NCI-H1694 treated with DMSO at 0.1 percent for 48 hours (cell line): Measurements from ENCODE around the gene TTC22.
"Not testable (repeated sequence)": the region's sequence is repeated elsewhere in the genome, so short reads cannot be mapped to it uniquely, and the experiment has no call there.

Experiments used
- DNase-seq: peaks from one replicate; lab custom pipeline; 2025; lab: John Stamatoyannopoulos, UW

Gene TTC22

GRCh38 chr1:54786778-54787177, 14.3 kb downstream of the TTC22 start:
- DNase-seq = no peak

- DNase-seq = no peak
These were observed 17.1 kb downstream of the TTC22 start for GRCh38 chr1:54784066-54784465.

GRCh38 chr1:54782588-54782987, 18.5 kb downstream of the TTC22 start:
- no peak for DNase-seq

GRCh38 chr1:54782156-54782555, 19.0 kb downstream of the TTC22 start:
- DNase-seq = no peak

- DNase-seq = no peak
These were observed 19.9 kb downstream of the TTC22 start for GRCh38 chr1:54781023-54781723.

- DNase-seq = no peak
These were observed 23.7 kb downstream of the TTC22 start for GRCh38 chr1:54777431-54777830.

GRCh38 chr1:54777011-54777410, 24.1 kb downstream of the TTC22 start:
- DNase-seq = no peak

- not testable (repeated sequence) for DNase-seq
These were observed 25.0 kb downstream of the TTC22 start for GRCh38 chr1:54775828-54776721.

GRCh38 chr1:54774820-54775498, 26.2 kb downstream of the TTC22 start:
- DNase-seq = no peak

GRCh38 chr1:54772951-54773350, 28.2 kb downstream of the TTC22 start:
- DNase-seq = no peak

GRCh38 chr1:54768093-54768492, 33.0 kb downstream of the TTC22 start:
- no peak for DNase-seq

- no peak for DNase-seq
These were observed 33.6 kb downstream of the TTC22 start for GRCh38 chr1:54767526-54767925.

GRCh38 chr1:54766726-54767125, 34.4 kb downstream of the TTC22 start:
- no peak for DNase-seq

- no peak for DNase-seq
These were observed 36.1 kb downstream of the TTC22 start for GRCh38 chr1:54764922-54765561.

- peak; percentile 100 for DNase-seq
These were observed 36.8 kb downstream of the TTC22 start, which contains the start of gene PARS2 for GRCh38 chr1:54764133-54764921. TSS of gene PARS2 (minus strand) at chr1:54764523. CDS start at chr1:54759161, 5,362 bp downstream.

- no peak for DNase-seq
These were observed 37.3 kb downstream of the TTC22 start for GRCh38 chr1:54763816-54764132.

- no peak for DNase-seq
These were observed 42.3 kb downstream of the TTC22 start for GRCh38 chr1:54758678-54759348.

- no peak for DNase-seq
These were observed 43.3 kb downstream of the TTC22 start for GRCh38 chr1:54757833-54758232.

GRCh38 chr1:54754486-54755285, 46.4 kb downstream of the TTC22 start:
- DNase-seq = no peak

- DNase-seq = no peak
These were observed 47.1 kb downstream of the TTC22 start for GRCh38 chr1:54754045-54754444.
